CD4-positive, alpha-beta T cell treated with Interleukin-17A for 4 hours (primary cell): ENCODE measurements around the gene TMEM196.
"Not testable (repeated sequence)": the region's sequence is repeated elsewhere in the genome, so short reads cannot be mapped to it uniquely, and the experiment has no call there.

Experiments
- DNase-seq: peaks from one replicate; pipeline ENCODE4 v3.0.0-alpha.2; 2020; ENCODE audit warnings: mixed read lengths

TMEM196 gene

GRCh38 chr7:19705663-19706062 is 67.8 kb downstream of the TMEM196 start:
- no peak for DNase-seq

DNA sequence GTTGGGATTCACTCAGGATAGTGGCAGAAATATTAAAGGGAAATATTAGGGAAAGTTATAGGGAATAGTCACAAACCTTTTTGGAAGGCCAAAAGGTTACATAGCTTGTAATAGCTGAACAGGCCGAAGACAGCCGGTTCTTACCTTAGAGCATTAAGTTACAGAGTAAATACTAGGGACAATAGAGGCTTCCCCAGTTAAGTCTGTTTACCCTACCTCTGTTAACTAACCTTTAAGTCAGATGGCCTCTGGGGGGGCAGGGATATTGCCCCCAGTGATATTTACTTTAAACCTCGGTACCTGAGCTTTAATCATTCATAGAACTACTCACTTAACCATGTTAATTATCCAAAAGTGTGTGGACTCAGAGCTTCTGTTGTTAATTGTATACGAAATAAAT is 71.9 kb downstream of the TMEM196 start:
- DNase-seq = no peak

- DNase-seq = no peak
Observed at GRCh38 chr7:19700936-19701335, 72.5 kb downstream of the TMEM196 start.

- DNase-seq = no peak
Observed at GRCh38 chr7:19698331-19698730, 75.1 kb downstream of the TMEM196 start.

- no peak for DNase-seq
Observed at GRCh38 chr7:19696926-19697325, 76.5 kb downstream of the TMEM196 start.

GRCh38 chr7:19692111-19692828 is 81.1 kb downstream of the TMEM196 start:
- no peak for DNase-seq

DNA sequence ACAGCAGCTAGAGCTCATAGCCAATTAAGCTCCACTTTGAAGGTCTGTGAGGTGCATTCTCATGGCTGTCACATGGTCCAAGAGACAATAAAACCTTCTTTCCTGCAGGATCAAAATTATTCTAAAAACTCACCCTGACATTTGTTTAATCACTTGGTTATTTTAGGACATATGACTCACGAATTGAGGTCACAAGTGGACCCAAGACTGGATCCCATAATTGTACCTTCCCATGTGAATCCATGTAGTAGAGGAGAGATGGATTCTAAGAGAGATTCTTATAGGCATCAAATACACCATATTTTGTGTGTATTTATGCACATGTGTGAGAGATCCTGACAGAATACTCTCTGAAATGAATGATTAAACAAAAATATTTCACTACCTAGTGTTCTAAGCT is 82.7 kb downstream of the TMEM196 start:
- no peak for DNase-seq

DNA sequence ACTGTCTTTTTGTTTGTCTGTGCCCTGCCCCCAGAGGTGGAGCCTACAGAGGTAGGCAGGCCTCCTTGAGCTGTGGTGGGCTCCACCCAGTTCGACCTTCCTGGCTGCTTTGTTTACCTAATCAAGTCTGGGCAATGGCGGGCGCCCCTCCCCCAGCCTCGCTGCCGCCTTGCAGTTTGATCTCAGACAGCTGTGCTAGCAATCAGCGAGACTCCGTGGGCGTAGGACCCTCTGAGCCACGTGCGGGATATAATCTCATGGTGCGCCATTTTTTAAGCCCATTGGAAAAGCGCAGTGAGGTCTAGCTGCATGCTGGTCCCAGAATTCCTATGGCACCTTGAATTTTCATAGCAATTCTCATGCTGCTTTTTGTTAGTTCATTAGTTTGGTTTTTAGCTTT is 84.3 kb downstream of the TMEM196 start:
- not testable (repeated sequence) for DNase-seq

DNA sequence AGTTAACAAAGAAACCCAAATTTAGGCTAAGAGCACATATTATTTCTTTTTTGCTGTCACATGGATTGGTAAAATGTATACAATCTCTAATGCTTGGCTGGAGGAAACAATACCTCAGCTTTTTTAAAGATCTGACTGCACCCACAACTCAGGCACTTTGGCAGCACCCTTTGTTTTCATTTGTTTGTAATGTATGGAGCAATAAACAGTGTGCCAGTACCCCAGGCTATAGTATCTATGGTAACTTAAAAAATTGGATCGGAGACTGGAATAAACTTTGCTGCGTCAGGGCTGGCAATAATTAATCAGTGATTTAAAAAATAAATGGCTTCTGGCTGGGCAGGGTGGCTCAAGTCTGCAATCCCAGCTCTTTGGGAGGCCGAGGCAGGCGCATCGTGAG is 91.8 kb downstream of the TMEM196 start:
- DNase-seq = no peak

DNA sequence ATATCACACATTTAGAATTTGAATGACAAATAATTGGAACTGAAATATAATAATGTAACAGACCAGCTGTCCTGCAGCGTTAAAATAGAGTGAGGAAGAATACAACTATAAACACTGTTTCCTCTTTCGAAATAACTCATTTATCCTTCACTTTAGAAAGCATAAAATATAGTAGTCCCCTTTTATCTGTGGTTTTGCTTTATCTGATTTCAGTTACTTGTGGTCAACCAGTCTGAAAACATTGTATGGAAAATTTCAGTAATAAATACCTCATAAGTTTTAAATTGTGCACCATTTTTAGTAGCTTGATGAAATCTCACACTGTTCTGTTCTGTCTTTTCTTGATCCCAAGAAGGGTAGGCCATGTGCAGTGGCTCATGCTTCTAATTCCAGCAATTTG is 96.2 kb downstream of the TMEM196 start:
- no peak for DNase-seq

DNA sequence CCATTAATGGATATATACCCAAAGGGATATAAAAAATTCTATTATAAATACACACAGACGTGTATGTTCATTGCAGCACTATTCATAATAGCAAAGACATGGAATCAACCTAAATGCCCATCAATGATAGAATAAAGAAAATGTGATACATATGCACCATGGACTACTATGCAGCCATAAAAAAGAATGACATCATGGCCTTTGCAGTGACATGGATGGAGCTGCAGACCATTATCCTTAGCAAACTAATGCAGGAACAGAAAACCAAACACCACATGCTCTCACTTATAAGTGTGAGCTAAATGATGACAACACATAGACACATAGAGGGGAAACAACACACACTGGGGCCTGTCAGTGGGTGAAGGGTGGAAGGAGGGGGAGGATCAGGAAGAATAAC is 97.6 kb downstream of the TMEM196 start:
- DNase-seq = no peak

DNA sequence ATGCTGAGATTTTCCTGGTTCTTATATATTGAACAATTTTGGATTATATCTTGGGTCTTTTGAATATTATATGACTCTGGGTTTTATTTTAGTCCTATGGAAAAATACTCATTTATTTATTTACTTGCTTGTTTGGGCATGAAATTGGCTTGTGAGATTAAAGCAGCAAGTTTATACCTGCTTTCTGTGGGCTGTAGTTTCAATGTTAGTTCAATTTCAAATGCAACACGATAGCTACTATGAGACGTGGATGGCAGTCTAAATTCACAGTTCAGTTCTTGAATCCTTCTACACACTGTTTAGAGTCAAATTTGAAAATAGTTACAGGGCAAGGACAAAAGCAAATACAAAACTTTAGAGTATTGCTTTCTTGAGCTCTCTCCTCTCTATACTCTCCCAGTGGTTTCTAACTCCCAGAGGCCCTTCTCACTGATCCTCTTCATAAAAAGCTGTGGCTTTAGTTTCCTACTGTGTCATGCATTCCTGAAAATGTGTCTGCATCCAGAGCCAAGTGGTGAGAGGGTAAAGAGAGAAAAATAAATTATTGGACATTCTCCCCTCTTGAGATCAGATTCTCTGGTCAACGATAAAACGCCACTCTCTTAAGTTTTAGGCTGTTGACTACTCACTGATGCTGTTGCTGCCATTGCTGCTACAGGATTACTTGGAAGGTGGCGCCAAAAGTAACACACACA is 99.0 kb downstream of the TMEM196 start:
- DNase-seq = no peak

GRCh38 chr7:19670806-19671205 is 102.6 kb downstream of the TMEM196 start:
- no peak for DNase-seq
